Common myeloid progenitor, CD34-positive (primary cell): ENCODE results near the gene UBXN2A.

Source experiments
- CTCF ChIA-PET: fragments of 350-600 bp; sonication (Branson Sonifier 250); formaldehyde crosslinking; loops from one replicate; lab custom pipeline; 2021; ENCODE audit warnings: antibody characterized with exemption; lab: Charles Lee
- POLR2A ChIA-PET: fragments of 350-600 bp; sonication (Branson Sonifier 250); formaldehyde crosslinking; loops from one replicate; lab custom pipeline; 2021; ENCODE audit warnings: antibody characterized with exemption; lab: Charles Lee
- DNase-seq, 3 donors: peaks; one replicate each; pipeline versions ENCODE4 v3.0.0 to v3.0.0-alpha.2; 2013
- H3K27ac ChIP-seq, 2 experiments: 1 replicate in 1 of 2; 2 replicates in 1 of 2; pipeline ENCODE4 v1.7.0; 2013; ENCODE audit warnings: inconsistent platforms in 2 of 2, low read length in 2 of 2, mild to moderate bottlenecking in 2 of 2, low read depth in 1 of 2, moderate library complexity in 1 of 2; ENCODE audit not compliant: severe bottlenecking in 2 of 2, insufficient read depth in 1 of 2, poor library complexity in 1 of 2
- H3K27me3 ChIP-seq, 5 experiments: replicated peaks in 2 of 5; 1 replicate in 3 of 5; 2 replicates in 2 of 5; pipeline versions ENCODE4 v1.6.1 to v1.7.0; 2013; ENCODE audit warnings: low read length in 4 of 5, mild to moderate bottlenecking in 2 of 5, moderate library complexity in 2 of 5, inconsistent platforms in 1 of 5; ENCODE audit not compliant: insufficient read depth in 5 of 5, control insufficient read depth in 4 of 5
- H3K36me3 ChIP-seq, 4 experiments: 1 replicate in 2 of 4; 2 replicates in 2 of 4; pipeline versions ENCODE4 v1.6.1 to v1.7.0; 2013; ENCODE audit warnings: low read length in 3 of 4, control low read depth in 1 of 4, mild to moderate bottlenecking in 1 of 4; ENCODE audit not compliant: control insufficient read depth in 4 of 4, insufficient read depth in 4 of 4
- H3K4me1 ChIP-seq, 4 experiments: 1 replicate in 3 of 4; 2 replicates in 1 of 4; pipeline versions ENCODE4 v1.6.1 to v1.7.1; 2013; ENCODE audit warnings: low read length in 3 of 4, mild to moderate bottlenecking in 3 of 4, control low read depth in 1 of 4, inconsistent platforms in 1 of 4, moderate library complexity in 1 of 4; ENCODE audit not compliant: control insufficient read depth in 4 of 4, insufficient read depth in 4 of 4; ENCODE audit errors: control extremely low read depth in 1 of 4
- H3K4me3 ChIP-seq, 7 experiments: 1 replicate in 4 of 7; 2 replicates in 3 of 7; pipeline versions ENCODE4 v1.5.1 to v1.7.0; 2013; ENCODE audit warnings: mild to moderate bottlenecking in 7 of 7, low read length in 6 of 7, moderate library complexity in 6 of 7, inconsistent platforms in 2 of 7, low read depth in 2 of 7, control low read depth in 1 of 7; ENCODE audit not compliant: insufficient read depth in 4 of 7, control insufficient read depth in 1 of 7; ENCODE audit errors: extremely low read depth in 1 of 7
- H3K9me3 ChIP-seq, 5 experiments: 1 replicate in 4 of 5; 2 replicates in 1 of 5; pipeline versions ENCODE4 v1.6.1 to v1.7.1; 2013; ENCODE audit warnings: low read length in 4 of 5, mild to moderate bottlenecking in 2 of 5, inconsistent platforms in 1 of 5, low read depth in 1 of 5, moderate library complexity in 1 of 5; ENCODE audit not compliant: control insufficient read depth in 4 of 5, insufficient read depth in 2 of 5; ENCODE audit errors: control extremely low read depth in 1 of 5
- WGBS: methylation state at CpG from one replicate; pipeline ENCODE4 v1.1.5; 2013; ENCODE audit not compliant: insufficient coverage; 5-methylcytosine and 5-hydroxymethylcytosine counted together

UBXN2A gene

GRCh38 chr2:23904692-23905091 is 35.6 kb upstream of the UBXN2A start:
- ChIA-PET CTCF (interaction anchor here (3.2 kb wide), 1 partner anchor 22 kb away, joined by 19 read pairs; the partner anchor contains the start of gene ATAD2B), POLR2A (no interaction called here)

DNA sequence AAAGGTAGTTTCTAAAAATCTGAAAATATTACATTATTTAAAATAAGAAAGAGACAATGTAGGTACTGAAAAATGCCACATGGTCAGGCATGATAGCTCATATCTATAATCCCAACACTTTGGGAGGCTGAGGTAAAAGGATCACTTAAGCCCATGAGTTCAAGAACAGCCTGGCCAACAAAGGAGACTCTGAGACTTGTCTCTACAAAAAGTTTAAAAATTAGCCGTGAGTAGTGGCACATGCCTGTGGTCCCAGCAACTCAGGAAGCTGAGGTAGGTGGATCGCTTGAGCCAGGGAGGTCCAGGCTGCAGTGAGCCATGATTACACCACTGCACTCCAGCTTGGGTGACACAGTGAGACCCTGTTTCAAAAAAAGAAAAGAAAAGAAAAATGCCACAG is 35.1 kb upstream of the UBXN2A start:
- Histone ChIP-seq H3K27me3 (no peaks in the 10 kb centered on the region), H3K36me3 (no peaks in the 10 kb centered on the region), H3K27ac (peak overlapping the region; percentile 15 to 45), H3K4me3 (no peak overlapping the region), H3K9me3 (no peaks in the 10 kb centered on the region), H3K4me1 (peaks cover 4 to 23% (median 11%) of the 10 kb centered on the region in 4 experiments)
- ChIA-PET CTCF (interaction anchor here (3.2 kb wide), 1 partner anchor 22 kb away, joined by 19 read pairs; the partner anchor contains the start of gene ATAD2B), POLR2A (no interaction called here)
- WGBS, result 35% methylated on average over 2 of the region's 2 CpGs
- peak in 2 of 3 donors; percentile 44 to 59 for DNase-seq

More at GRCh38 chr2:23904692-23905091, 35.6 kb upstream of the UBXN2A start:
- Histone ChIP-seq H3K9me3 (no peaks in the 10 kb centered on the region), H3K27ac (peak overlapping the region; percentile 15 to 45), H3K4me3 (no peak overlapping the region), H3K36me3 (no peaks in the 10 kb centered on the region), H3K27me3 (no peaks in the 10 kb centered on the region), H3K4me1 (peaks cover 4 to 23% (median 11%) of the 10 kb centered on the region in 4 experiments)
- DNase-seq, result peak in 2 of 3 donors; percentile 34 to 36
- WGBS, result 100% methylated on average over 1 of the region's 2 CpGs

DNA sequence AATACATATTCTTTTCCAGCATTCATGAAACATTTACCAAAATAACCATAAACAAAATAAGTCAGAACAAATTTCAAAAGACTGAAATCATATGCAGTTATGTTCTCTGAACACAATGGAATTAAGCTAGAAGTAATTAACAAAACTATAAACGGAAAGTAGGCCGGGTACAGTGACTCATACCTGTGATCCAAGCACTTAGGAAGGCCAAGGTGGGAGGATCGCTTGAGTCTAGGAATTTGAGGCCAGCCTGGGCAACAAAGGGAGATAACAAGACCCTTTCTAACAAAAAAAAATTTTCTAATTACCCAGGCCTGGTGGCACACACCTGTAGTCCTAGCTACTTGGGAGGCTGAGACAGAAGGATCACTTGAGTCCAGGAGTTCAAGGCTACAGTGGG is 28.2 kb upstream of the UBXN2A start:
- no peak for DNase-seq
- 100% methylated on average over 2 of the region's 3 CpGs for WGBS
- POLR2A ChIA-PET, result no interaction called here
- CTCF ChIA-PET, result interaction anchor here (0.5 to 4.2 kb wide), 2 partner anchors 14 to 27 kb away, joined by 3 to 18 read pairs; partner anchors contain the start of gene ATAD2B
- H3K36me3 ChIP-seq, result peaks cover 0 to 4% (median 0%) of the 10 kb centered on the region in 4 experiments
- no peaks in the 10 kb centered on the region for H3K27me3 ChIP-seq
- H3K27ac ChIP-seq, result no peak overlapping the region
- H3K4me3 ChIP-seq, result no peak overlapping the region
- no peaks in the 10 kb centered on the region for H3K9me3 ChIP-seq
- peaks cover 10 to 21% (median 15%) of the 10 kb centered on the region in 4 experiments for H3K4me1 ChIP-seq

GRCh38 chr2:23915327-23915726 is 24.9 kb upstream of the UBXN2A start:
- Histone ChIP-seq H3K4me1 (peaks cover 10 to 28% (median 21%) of the 10 kb centered on the region in 4 experiments), H3K9me3 (no peaks in the 10 kb centered on the region), H3K27me3 (no peaks in the 10 kb centered on the region), H3K36me3 (peaks cover 0 to 4% (median 0%) of the 10 kb centered on the region in 4 experiments), H3K27ac (no peak overlapping the region), H3K4me3 (no peak overlapping the region)
- WGBS, result 100% methylated on average over 3 of the region's 7 CpGs
- POLR2A ChIA-PET, result no interaction called here
- CTCF ChIA-PET, result interaction anchor here (0.7 kb wide), 1 partner anchor 12 kb away, joined by 4 read pairs; the partner anchor contains the start of gene ATAD2B
- no peak for DNase-seq

GRCh38 chr2:23916727-23917405 is 23.4 kb upstream of the UBXN2A start:
- Histone ChIP-seq H3K4me3 (peak overlapping the region in 4 of 7 experiments; percentile 2 to 50 (median 26)), H3K4me1 (peaks cover 10 to 31% (median 22%) of the 10 kb centered on the region in 4 experiments), H3K36me3 (no peaks in the 10 kb centered on the region), H3K27ac (peak overlapping the region; percentile 61 to 80), H3K27me3 (no peaks in the 10 kb centered on the region), H3K9me3 (no peaks in the 10 kb centered on the region)
- peak; percentile 46 to 88 (median 81) for DNase-seq
- WGBS, result 63% methylated on average over 2 of the region's 3 CpGs
- ChIA-PET POLR2A (no interaction called here), CTCF (interaction anchor here (1.1 kb wide), 1 partner anchor 9 kb away, joined by 4 read pairs; no protein-coding TSS in a partner anchor)

DNA sequence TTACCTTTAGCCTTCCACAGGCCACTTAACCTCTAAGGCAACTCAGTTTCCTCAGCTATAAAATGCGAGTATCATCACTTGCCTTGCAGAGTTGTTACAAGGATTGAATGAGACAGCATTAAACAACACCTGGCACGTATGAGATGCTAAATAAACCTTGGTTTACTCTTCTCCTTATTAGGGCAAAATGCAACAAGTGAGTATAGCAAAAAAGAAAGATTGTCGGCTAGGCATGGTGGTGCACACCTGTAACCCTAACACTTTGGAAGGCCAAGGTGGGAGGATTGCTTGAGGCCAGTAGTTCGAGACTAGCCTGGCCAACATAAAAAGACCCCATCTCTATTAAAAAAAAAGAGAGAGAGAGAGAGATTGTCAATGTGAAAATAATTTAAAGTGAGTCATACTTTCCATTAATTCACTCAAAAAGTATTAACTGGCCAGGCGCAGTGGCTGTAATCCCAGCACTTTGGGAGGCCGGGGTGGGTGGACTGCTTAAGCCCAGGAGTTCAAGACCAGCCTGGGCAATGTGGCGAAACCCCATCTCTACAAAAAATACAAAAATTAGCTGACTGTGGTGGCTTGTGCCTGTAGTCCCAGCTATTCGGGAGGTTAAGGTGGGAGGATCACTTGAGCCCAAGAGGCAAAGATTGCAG is 21.3 kb upstream of the UBXN2A start:
- CTCF ChIA-PET, result interaction anchor here (1.3 kb wide), 1 partner anchor 21 kb away, joined by 3 read pairs; no protein-coding TSS in a partner anchor
- DNase-seq, result no peak
- Histone ChIP-seq H3K36me3 (no peaks in the 10 kb centered on the region), H3K4me1 (peaks cover 10 to 35% (median 22%) of the 10 kb centered on the region in 4 experiments), H3K27ac (no peak overlapping the region), H3K4me3 (no peak overlapping the region), H3K9me3 (no peaks in the 10 kb centered on the region), H3K27me3 (no peaks in the 10 kb centered on the region)
- 100% methylated on average over 2 of the region's 8 CpGs for WGBS
- POLR2A ChIA-PET, result no interaction called here
